Stimulated activated CD4-positive, alpha-beta T cell treated with anti-CD3 and anti-CD28 coated beads, Interleukin-4, amount 100 ng/mL, for 4 hours (primary cell): ENCODE measurements around the gene CCDC70.
"Not testable (repeated sequence)": the region's sequence is repeated elsewhere in the genome, so short reads cannot be mapped to it uniquely, and the experiment has no call there.

Experiments used
- DNase-seq, 2 experiments: peaks; one replicate each; pipeline ENCODE4 v3.0.0-alpha.2; 2020

The CCDC70 gene

DNA sequence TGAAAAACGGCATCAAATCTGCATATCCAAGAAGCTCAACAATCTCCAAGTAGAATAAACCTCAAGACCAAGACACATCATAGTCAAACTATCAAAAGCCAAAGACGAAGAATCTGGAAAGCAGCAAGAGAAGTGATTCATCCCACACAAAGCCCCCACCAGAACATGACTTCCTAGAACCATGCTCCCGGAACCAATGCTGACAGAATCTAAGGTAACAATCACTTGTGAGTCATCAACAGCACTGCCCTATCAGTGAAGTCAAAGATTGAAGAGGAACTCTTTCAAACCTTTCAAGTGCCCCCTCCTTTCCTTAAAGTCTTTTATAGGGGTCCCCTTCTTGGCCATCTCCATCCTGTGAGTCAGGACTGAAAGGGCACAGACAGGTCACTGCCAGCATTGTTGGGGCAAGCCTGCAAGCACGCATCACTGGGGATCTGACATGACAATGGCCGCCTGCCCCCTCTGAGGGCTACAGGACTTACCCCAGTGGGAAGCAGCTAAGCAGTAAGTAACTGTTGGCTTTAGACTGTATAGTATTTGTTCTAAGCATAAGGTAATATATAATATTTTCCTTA is at the start of gene CCDC70:
Gene CCDC70, plus strand, starts transcription at position 247 of the 578 bp plus-strand sequence. CDS start 3,443 bp downstream, outside the sequence.
- DNase-seq = peak in 1 of 2 experiments; percentile 13

DNA sequence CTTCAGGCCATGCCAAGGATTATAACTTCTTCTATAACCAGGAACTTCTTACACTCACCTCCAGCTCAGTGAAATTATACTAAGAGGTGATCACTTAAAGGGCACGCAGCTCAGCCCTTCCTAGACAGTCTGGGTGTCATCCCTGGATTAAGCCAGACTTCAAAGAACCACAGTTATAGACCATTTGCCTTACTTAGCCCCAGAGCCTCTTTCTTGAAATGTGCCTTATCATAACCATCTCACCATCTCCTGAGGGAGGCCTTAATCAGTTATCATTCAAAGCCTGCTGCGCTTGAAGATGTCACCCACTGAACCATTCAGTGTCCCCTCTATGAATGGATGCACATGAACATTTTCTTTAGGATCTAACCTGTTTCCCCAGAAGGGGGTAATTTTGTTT is 47.7 kb upstream of the CCDC70 start:
- no peak for DNase-seq

DNA sequence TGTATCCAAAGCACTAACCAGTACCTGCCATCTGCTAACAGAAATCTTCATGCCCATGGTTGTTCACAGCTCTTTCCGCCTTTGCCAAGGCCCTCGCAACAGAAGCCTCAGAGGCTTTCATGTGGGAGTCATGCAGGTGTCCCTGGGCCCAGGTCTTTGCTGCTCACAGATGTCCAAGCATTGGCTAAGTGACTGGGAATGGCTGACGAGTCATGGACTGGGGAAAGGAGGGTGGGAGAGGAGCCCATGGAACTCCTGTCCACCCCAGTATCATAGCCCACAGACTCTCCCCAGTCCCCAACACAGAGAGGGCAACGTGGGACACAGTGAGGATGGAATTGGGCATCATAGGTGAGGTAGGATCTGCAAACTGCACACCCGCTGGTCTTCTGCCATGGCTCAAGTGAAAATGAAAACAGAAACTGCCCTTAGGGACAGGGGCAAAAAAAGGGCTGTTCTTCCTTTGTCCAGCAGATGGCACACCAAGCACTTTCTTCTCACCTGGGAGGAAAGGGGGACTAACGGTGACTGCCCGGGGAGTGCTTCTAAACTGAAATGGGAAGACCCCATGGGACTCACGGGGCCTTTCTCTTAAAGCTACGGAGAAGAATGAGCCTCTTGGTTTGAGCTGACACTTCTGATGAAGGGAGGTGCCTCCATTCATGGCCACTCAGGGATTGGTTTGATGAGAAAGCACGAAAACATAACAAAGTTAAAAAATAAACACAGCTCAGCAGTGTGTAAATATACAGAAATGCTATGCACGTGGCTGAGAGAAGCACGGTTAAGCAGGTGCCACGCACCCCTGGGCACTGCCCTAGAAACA is 46.7 kb upstream of the CCDC70 start:
- DNase-seq = peak; percentile 54 to 63

DNA sequence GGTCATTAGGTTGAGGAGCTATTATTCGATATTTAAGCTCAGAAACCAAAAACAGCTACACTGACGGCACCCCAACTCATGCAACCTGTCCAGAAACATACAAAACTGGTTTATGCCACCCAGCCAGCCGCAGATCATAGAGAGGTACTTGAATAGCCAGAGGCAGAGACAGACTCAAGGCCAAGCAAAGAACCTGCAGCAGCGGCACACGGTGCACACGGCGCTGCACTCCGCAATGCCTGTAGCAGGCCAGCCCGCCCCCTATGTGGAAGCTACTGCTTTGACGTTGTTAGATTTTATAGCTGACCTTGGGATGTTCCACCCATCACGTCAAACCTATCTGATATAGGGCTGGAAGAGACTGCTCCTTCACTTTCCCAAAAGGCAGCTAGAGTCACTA is 45.9 kb upstream of the CCDC70 start:
- DNase-seq = no peak

DNA sequence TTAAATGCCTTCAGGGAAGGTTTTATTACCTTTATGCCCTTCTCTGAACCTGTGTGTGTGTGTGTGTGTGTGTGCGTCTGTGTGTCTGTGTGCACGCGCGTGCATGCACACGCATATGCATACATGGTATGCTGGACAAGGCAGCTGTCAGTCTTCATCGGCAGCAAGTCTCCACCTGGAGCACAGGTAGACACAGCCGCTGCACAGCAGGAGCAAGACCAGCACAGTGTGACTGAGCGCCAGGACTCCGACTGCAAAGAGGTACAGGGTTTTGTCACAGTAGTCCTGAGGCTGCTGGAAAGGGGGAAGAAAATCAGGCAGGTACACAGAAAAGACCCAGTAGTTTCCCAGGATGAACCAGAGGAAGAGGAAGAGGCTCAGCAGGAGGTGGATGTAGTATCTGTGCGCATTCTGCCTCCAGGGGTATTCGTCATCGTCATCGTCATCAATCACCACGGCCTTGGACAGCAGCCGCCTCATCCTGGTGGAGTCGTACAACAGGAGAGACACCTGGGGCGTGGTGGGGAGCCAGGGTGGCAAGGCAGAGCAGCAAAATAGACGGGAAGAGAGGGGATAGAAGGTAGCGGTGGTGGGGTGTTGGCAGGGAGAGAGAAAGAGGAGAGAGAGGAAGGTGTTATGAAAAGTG is 45.0 kb upstream of the CCDC70 start:
- no peak for DNase-seq

DNA sequence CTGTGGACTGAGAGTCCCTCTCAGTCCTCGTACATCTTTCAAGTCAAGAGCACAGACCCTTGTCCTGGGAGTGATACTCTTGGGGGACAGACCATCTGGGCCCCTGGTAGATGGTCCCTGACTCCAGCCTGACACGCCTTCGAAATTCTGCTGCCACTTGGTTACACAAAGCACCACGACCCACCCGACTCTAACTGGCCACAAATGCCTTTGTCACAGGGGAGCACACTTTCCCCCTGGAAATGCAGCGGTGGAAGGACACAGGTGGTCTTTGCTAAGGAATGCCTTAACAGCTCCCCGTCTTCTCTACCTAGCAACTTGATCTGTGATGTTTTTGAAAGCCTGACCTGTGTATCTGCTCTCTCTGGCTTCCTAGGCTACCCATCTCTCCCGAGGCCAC is 44.1 kb upstream of the CCDC70 start:
- DNase-seq = no peak

DNA sequence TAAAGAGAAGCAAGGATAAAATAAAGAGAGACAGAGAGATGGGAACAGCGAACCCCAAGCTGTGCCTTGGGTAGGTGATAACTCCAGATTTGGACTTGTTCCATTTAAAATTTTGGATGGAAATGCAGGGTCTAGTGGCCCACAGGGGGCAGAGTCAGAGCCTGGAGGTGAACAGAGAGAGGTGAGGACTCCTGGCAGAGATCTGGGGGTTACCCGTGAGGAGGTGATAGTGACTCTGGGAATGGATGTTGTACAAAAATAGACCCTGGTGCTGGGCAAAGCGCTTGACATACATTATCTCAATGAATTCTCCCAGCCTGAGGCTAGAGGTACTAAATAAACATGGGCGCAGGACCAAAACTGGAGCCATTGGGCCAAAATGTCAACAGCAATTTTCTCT is 43.5 kb upstream of the CCDC70 start:
- DNase-seq = no peak

DNA sequence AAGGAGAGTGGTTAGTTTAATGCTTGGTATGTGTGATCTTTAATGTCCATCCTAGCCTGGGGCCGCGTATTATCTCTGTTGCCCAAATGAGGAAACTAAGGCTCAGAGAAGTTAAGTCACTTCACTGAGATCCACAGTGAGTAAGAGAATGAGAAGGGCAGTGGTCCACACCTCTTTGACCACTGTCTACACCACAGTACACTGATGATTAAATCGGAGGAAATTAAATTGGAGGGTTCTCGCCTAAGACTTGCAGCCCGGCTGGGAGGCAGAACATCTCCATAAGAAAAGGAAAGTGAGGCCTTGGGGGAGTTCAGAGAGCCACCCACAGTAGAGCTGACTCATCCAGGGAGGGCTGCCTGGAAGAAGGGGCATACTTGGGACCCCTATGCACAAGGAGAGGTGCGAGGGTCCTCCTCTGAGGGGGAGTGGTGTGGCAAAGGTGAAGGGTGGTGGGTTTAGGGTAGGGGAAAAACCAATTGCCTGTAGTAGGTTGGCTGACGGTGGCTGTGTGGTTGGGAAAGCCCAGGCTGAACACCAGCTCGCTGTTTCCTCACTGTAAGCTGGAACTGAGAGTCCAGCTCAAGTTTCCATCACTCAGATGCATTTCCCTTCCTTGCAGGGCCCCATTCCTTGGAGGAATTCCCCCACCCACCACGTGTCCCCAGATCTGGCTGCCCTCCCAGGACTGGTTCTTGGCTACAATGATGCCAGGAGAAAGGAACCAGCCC is 42.8 kb upstream of the CCDC70 start:
- DNase-seq = peak; percentile 52 to 56

DNA sequence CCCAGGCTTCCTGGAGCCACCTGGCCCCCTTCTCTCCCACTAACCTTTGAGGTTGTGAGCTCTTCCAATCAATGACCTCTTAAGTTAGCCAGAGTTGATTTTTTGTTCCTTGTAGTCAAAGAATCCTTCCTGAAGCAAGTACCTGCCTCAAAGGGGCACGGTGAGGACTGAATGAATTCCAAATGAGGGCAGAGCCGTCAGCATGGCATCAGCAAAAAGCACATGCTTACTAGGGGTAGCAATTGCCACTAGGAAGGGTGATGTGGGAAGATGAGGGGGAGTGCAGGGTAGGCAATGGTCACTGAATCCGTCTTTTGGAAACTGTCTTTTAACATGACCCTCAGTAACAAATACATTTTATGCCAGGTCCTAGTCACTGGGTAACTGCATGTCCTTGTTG is 42.2 kb upstream of the CCDC70 start:
- DNase-seq = no peak

DNA sequence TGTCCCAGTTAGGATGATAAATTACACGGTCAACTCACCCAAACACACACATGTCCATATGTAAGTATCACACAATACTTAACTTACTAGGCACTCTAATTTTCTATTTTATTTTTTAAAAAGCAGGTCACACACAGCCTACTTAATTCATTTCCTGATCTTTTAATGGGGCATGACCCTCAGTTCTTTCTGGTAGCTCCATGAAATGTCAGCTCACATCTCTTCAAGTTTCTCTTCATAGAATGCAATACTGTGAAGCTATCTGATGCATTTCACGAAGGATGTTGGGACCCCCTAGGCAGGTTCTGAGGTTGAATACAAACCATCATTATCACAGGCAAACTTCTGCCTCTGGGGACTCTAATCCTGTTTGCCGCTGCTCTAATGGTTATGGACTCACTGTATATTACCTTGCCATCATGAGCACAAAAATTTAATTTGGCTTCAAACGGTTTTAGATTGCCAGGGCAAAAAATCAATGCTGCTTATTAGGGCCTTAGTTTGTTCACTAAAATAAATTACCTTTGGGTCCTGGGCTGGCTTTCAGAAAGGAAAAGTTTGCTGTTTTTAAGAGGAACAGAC is 41.7 kb upstream of the CCDC70 start:
- no peak for DNase-seq

DNA sequence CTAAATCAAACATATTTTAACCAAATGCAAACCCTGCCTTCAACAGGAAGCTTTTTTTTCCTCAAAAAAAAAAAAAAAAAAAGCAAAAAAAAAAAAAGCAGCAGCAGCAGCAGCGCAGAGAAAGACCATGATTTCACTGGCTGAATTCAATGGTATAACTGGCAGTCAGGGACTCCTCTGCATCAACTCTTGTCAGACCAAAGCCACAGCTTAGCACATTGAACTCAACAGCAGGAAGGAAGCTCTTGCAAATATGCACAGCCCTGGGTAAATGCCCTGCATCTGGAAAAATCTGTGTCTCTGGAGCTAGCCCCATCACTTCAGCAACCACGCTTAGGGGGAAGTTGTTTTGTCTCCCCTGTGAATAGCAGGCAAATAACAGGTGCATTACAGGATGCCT is 40.2 kb upstream of the CCDC70 start:
- no peak for DNase-seq

DNA sequence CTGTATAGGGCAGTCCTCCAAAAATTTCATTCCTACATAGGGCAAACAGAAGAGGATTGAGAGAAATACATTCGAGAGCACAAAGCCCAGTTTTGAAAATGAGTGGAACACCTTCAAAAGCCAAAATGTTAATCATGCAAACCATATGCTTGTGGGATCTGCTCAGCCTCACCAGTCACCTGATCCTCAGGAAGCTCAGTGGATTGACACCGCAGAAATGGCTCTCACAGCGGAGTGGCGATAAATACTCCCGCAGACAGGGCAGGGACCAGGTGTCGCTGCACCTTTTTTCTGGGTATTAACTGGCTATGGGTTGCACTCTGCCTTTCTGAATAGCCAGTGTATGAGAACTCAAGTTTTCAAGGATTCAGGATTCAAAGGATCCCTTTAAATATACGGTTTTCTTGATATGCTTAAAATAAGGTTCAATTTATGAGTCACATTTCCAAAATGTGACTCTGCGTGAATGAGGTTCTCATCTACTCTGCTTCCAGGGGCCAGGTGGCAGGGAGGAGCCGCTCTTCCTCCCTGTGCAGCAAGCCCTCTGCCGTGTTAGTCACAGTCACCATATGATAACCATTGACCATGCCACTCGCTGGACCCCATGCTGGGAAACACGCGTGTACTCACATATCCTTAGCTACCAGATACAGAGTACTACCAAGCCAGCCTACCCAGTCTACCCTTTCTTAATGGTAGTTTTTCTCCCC is 39.5 kb upstream of the CCDC70 start:
- DNase-seq = no peak

DNA sequence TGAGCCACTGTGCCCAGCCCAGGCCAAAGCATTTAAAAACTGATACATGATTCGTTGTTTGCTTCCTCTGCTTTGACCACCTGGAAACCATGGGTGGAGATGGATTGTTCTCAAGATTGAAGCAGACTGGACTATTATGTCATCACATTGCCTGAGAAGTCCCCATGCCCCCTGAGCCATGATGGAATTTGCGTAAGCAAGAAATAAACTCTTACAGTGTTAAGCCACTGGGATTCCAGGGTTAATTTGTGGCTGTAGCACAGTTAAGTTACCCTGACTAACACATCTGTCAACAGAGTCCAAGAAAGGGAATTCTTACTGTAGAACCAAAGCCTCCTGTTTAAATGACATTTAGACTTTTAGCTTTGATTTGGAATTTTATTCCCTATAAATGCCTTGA is 38.4 kb upstream of the CCDC70 start:
- no peak for DNase-seq

DNA sequence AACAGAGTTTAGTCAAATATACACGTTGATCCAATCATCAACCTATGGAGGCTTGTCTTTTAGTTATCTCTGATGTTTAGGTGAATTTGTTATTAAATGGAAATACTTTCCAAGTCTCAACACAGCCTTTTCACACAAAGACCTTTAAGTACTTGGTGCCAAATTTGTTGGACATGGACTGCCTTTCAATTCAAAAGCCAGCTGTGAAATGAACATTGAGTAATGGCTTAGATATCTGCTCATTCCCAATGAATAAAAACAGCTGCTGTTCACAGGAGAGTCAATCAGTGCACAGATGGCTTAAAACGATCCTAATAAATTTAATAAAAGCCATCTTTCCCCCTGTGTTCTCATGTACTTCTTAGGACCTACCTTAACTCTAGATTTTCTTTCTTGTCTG is 37.9 kb upstream of the CCDC70 start:
- no peak for DNase-seq

DNA sequence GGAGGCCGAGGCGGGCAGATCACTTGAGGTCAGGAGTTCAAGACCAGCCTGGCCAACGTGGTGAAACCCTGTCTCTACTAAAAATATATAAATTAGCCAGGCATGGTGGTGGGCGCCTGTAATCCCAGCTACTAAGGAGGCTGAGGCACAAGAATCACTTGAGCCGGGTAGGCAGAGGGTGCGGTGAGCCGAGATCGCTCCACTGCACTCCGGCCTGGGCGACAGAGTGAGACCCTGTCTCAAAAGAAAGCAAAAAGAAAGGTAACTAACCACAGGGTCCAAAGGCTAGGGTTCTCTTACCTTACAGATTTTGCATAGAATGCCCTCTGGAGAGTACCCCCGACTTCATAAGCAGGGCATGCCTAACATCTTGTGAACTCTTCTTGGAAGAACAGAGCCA is 37.1 kb upstream of the CCDC70 start:
- DNase-seq = not testable (repeated sequence)

DNA sequence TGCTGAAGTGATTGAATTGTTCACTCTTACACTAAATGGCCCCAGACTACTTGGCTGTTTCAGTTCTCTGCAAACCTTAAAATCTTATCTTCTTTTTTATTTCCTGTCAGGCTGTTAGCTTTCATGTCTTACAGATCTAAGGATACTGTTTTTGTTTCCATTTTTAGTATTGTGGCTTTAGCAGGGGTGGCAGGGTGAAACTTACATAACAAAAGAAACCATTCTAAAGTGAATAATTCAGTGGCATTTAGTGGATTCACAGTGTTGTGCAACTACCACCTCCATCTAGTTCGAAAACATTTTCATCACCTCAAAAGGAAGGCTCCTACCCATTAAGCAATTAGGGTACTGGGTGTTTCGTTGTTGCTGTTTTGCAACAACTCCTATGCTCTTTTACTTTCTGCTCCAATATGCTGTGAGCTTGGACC is 36.6 kb upstream of the CCDC70 start:
- DNase-seq = no peak

DNA sequence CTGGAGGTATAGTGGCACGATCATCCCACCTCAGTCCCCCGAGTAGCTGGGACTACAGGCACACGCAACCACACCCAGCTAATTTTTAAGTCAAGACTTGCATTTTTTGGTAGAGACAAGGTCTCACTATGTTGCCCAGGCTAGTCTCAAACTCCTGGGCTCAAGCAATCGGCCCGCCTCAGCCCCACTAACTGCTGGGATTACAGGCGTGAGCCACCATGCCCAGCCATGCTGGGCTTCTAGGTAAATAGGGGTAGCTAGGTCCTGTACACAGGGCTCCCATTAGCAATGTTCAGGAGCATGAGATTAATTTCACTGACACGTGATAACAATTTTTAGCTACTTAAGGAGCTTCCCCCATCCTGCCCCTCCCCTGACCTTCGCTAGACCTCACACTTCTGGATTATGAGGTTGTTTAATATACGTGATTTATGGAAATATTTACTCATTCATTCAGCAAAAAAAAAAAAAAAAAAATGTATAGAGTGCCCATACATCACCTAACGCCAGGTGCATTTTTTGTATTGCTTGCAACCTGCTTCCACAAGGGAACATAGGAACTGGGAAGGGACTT is 36.0 kb upstream of the CCDC70 start:
- peak in 1 of 2 experiments; percentile 32 for DNase-seq

DNA sequence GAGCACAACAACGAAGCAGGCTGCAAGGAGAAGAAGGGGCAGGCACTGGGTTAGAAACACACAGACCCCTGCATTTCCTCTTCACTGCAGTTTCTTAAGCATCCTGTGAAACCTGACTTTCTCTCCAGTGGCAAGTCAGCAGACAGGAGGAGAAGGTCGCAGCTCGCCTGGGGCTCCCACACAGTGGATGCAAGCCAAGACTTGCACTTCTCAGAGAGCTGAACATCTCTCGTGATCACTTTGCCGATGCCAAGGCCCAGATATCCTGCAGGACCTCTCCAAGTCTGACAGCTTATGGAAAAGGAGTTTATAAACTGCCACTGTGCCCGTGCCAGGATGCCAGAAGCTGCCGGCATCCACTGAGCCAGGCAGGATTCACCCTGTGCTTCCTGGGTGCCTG is 35.2 kb upstream of the CCDC70 start:
- DNase-seq = no peak

DNA sequence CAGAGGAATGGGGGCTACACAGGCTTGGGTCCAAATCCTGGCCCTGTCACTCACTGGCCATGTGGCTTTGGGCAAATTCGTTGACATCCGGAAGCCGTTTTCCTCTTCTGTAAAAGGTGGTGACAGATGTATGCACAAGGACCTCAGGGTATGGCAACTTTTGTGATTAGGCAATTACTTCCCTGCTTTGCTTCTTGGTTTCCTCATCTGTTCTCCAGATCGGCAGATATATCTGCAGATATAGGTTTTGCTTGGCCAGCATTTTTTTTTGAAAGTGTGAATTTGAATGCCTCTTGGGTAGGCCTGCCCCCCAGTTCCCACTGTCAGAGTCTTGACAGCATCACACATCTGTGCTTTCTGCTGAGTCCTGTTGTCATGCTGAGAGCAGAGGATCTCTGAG is 34.5 kb upstream of the CCDC70 start:
- no peak for DNase-seq

DNA sequence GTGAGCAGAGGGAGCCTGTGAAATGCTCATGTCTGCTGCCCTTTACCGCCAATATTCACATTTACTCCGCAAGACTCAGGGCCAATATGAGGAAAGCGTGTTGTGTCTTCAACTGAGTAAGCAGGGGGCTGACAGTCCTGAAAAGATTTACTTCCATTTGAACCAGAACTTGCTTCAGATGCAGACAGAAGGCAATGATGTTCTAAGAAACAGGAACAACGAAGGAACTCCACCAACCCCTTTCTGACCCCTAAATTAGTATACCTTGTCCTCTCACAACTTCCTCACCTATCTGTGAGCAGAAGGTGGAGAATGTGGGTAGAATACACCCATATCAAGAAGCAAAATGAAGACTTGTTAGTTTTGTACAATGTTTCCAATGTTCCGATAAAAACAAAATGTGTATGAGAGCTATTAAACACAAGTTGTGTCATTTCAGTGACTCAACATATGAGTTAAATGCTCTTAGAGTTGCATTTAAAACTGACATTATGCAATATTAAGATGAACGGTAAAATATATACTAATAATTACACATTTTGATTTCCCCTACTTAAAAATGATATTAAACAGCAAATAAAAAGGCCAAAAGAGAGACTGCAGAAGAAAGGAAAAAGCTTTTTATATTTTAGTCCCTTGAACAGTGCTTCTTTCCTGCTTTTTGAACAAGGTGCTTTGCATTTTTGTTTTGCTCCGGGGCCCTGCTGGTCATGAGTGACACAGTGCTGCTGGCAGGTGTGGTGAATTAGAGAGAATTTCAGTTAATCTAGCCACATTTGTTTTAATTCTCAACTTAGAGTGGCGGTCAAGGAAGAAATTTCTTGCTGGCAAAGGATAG is 32.8 kb upstream of the CCDC70 start:
- no peak for DNase-seq

DNA sequence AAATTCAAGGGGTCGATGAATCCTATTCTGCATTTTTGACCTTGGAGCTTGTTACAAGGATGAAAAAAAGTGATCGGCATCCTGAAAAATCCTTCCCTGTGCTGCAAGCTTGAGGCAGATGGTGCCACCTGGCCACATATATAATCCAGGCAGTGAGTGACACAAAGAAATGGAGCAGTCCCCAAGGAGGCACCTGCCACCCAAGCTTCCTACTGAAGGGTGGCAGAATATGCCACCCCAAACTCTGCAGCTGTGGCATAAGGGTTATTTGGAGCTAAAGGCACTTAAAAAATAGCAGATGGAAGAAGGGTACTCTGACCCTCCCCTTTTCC is 32.2 kb upstream of the CCDC70 start:
- no peak for DNase-seq
